Lower leg skin (tissue), 4 donors: ENCODE measurements around the gene B3GNT4. TPM values are rescaled to one million over a fixed set of nuclear protein-coding genes. Genes with fewer than 3 reads are reported as not detected.
"Not testable (repeated sequence)": the region's sequence is repeated elsewhere in the genome, so short reads cannot be mapped to it uniquely, and the experiment has no call there.

Experiments
- DNase-seq, 2 donors: peaks; one replicate each; pipeline ENCODE4 v3.0.0-alpha.2; 2019; ENCODE audit warnings: low spot score in 2 of 2
- H3K4me3 ChIP-seq: fragments of 200-600 bp; sonication (generic); 2 replicates; pipeline ENCODE4 v1.5.1; 2017; ENCODE audit warnings: mild to moderate bottlenecking, low read depth; ENCODE audit not compliant: poor library complexity, severe bottlenecking
- CTCF ChIP-seq, 3 donors: fragments of 450-650 bp; IDR thresholded peaks; one replicate each; pipeline ENCODE4 v1.5.1; 2016; ENCODE audit warnings: antibody characterized with exemption in 3 of 3, mild to moderate bottlenecking in 3 of 3, moderate library complexity in 2 of 3
- POLR2A ChIP-seq, 2 donors: fragments of 450-650 bp; IDR thresholded peaks; one replicate each; pipeline ENCODE4 v1.6.1; 2016 to 2017; ENCODE audit warnings: antibody characterized with exemption in 2 of 2, mild to moderate bottlenecking in 1 of 2, moderate library complexity in 1 of 2
- WGBS, 2 donors: methylation state at CpG; one replicate each; pipeline ENCODE4 v1.1.5; 2018; 5-methylcytosine and 5-hydroxymethylcytosine counted together
- intact Hi-C: fragments of 100-400 bp; cut with DNase I; formaldehyde crosslinking; loops from one replicate; pipeline ENCODE4 v1.15.0; 2023; ENCODE audit warnings: low total_unique reads
- total RNA-seq, 4 donors: library from RNA; depleted of rRNA; stranded (reverse); fragments of >200 nt; gene quantifications; one replicate each; pipeline ENCODE4 v1.1.0, GENCODE V29; 2016

B3GNT4 gene
- total RNA-seq, 4 donors from 2014 or later: 7.4 to 14.9 (median 8.1) TPM

- WGBS, 2 donors: 61 to 67% methylated on average over 17 of the region's 17 CpGs
- intact Hi-C loops: no loop called here
Measured at GRCh38 chr12:122172262-122172939, 31.1 kb upstream of the B3GNT4 start.

DNA sequence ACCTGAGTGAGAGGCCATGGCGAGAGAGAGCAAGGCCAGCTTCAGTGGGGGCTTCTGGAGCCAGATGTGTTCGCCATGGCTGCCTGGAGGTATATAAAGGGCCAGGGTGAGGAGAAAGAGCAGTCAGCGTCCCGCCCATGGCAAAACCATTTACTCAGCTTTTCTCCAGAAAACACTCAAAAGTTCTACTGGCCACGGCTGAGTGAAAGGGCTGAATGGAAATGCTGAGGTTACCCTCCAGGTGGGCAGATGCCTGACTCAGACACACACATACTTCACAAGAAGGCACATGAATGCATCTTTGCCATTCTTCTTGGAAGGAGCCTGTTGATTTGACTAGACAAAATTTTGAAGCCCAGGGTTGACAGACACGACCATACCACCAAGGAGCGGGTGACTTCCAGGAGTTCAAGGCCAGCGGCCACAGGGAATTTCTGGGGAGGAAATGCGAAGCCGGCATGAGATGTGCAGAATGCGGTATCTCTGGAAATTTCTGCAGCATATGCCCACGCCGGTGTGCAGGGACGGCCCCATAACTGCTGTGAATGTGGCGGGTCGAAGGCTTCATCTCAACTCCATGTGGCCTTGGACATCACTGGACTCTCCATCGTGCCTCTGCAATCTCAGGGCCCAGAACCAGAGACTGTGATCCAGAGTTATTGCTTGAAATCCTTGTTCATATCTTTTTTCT, 29.2 kb upstream of the B3GNT4 start, which contains the start of gene IL31:
Gene IL31 (minus strand): TSS at position 67 of the 691 bp plus-strand sequence. CDS start 49 bp downstream, at position 18.
- TF ChIP-seq CTCF (IDR thresholded peaks at IDR 0.05) (no peak), POLR2A (IDR thresholded peaks at IDR 0.05) (no peak)
- intact Hi-C loops: no loop called here
- WGBS, 2 donors: 87 to 91% methylated on average over 17 of the region's 17 CpGs
- no peak for DNase-seq
- H3K4me3 ChIP-seq: no peak within 1 kb of the TSS

More at GRCh38 chr12:122172262-122172939, 31.1 kb upstream of the B3GNT4 start:
- no peak overlapping the region for H3K4me3 ChIP-seq
- no peak for DNase-seq
- TF ChIP-seq CTCF (IDR thresholded peaks at IDR 0.05) (no peak), POLR2A (IDR thresholded peaks at IDR 0.05) (no peak)

GRCh38 chr12:122176473-122176872, 27.0 kb upstream of the B3GNT4 start:
- intact Hi-C loops, DNase-seq, H3K4me3 ChIP-seq: not testable (repeated sequence)
- 81 to 82% methylated on average over 4 of the region's 4 CpGs for WGBS, 2 donors

- TF ChIP-seq POLR2A (IDR thresholded peaks at IDR 0.05): no peak
- TF ChIP-seq CTCF (IDR thresholded peaks at IDR 0.05): no peak
- no peak for DNase-seq
- H3K4me3 ChIP-seq: peak within 1 kb of the TSS; percentile 15
- WGBS, 2 donors: 4 to 7% methylated on average over 15 to 29 of the region's 63 CpGs
- intact Hi-C loops: no loop called here
Measured at GRCh38 chr12:122182887-122183587, 20.5 kb upstream of the B3GNT4 start, which contains the start of gene LRRC43. Gene LRRC43 (plus strand): TSS chr12:122183123. CDS start chr12:122183145, 22 bp downstream.

- intact Hi-C loops: no loop called here
- WGBS, 2 donors: 75 to 78% methylated on average over 10 of the region's 10 CpGs
- no peak overlapping the region for H3K4me3 ChIP-seq
- no peak for TF ChIP-seq POLR2A (IDR thresholded peaks at IDR 0.05)
- no peak for TF ChIP-seq CTCF (IDR thresholded peaks at IDR 0.05)
- DNase-seq: no peak
Measured at GRCh38 chr12:122183588-122183940, 19.9 kb upstream of the B3GNT4 start.

GRCh38 chr12:122184517-122184916, 19.0 kb upstream of the B3GNT4 start:
- H3K4me3 ChIP-seq: no peak overlapping the region
- no peak for DNase-seq
- TF ChIP-seq CTCF (IDR thresholded peaks at IDR 0.05) (no peak), POLR2A (IDR thresholded peaks at IDR 0.05) (no peak)
- 83 to 92% methylated on average over 18 of the region's 18 CpGs for WGBS, 2 donors
- intact Hi-C loops: no loop called here
